CD14-positive monocyte (primary cell): ENCODE data around the gene KIAA0319L. TPM values are rescaled to one million over a fixed set of nuclear protein-coding genes. Genes with fewer than 3 reads are reported as not detected.
"Not testable (repeated sequence)": the region's sequence is repeated elsewhere in the genome, so short reads cannot be mapped to it uniquely, and the experiment has no call there.

Experiments
- DNase-seq, 3 donors: peaks; one replicate each; pipeline ENCODE4 v3.0.0-alpha.2; 2011 to 2022
- H2AFZ ChIP-seq: 2 replicates; pipeline ENCODE4 v1.6.0; 2012; ENCODE audit warnings: mild to moderate bottlenecking, low read depth, low read length, inconsistent platforms; ENCODE audit not compliant: insufficient read depth, poor library complexity, severe bottlenecking
- H3K27ac ChIP-seq, 2 donors: 1 replicate in 1 of 2; 2 replicates in 1 of 2; pipeline ENCODE4 v1.5.1; 2012 to 2013; ENCODE audit warnings: low read length in 2 of 2, control low read depth in 1 of 2, inconsistent platforms in 1 of 2, low read depth in 1 of 2, mild to moderate bottlenecking in 1 of 2
- H3K27me3 ChIP-seq, 2 donors: one replicate each; pipeline versions ENCODE4 v1.6.0 to v1.6.1; 2011 to 2013; ENCODE audit warnings: low read length in 2 of 2; ENCODE audit not compliant: control insufficient read depth in 2 of 2, insufficient read depth in 2 of 2
- H3K36me3 ChIP-seq, 2 donors: replicated peaks in 1 of 2; 1 replicate in 1 of 2; 2 replicates in 1 of 2; pipeline versions ENCODE4 v1.5.1 to v1.6.1; 2012 to 2013; ENCODE audit warnings: low read length in 2 of 2, control low read depth in 1 of 2, inconsistent platforms in 1 of 2, mild to moderate bottlenecking in 1 of 2; ENCODE audit not compliant: insufficient read depth in 2 of 2, control insufficient read depth in 1 of 2
- H3K4me1 ChIP-seq, 2 donors: 1 replicate in 1 of 2; 2 replicates in 1 of 2; pipeline versions ENCODE4 v1.5.1 to v1.6.1; 2012 to 2013; ENCODE audit warnings: low read length in 2 of 2, control low read depth in 1 of 2, inconsistent platforms in 1 of 2, mild to moderate bottlenecking in 1 of 2, moderate library complexity in 1 of 2; ENCODE audit not compliant: insufficient read depth in 2 of 2, control insufficient read depth in 1 of 2
- H3K4me2 ChIP-seq: replicated peaks from 2 replicates; pipeline ENCODE3; 2012; ENCODE audit warnings: low read length, moderate library complexity, mild to moderate bottlenecking; ENCODE audit not compliant: poor library complexity, severe bottlenecking; ENCODE audit errors: extremely low read depth
- H3K4me3 ChIP-seq, 3 experiments: fragments of 200-600 bp in 1 of 3; sonication (generic) in 1 of 3; replicated peaks in 1 of 3; 1 replicate in 2 of 3; 2 replicates in 1 of 3; pipeline ENCODE4 v1.5.1; 2011 to 2013; ENCODE audit warnings: low read length in 3 of 3, mild to moderate bottlenecking in 3 of 3, control low read depth in 2 of 3, low read depth in 2 of 3, inconsistent platforms in 1 of 3, moderate library complexity in 1 of 3
- H3K79me2 ChIP-seq: 2 replicates; pipeline ENCODE4 v1.6.0; 2012; ENCODE audit warnings: mild to moderate bottlenecking, control low read depth, inconsistent platforms, low read length, moderate library complexity; ENCODE audit not compliant: insufficient read depth
- H3K9ac ChIP-seq: 2 replicates; pipeline ENCODE4 v1.6.0; 2017; ENCODE audit warnings: low read length, mild to moderate bottlenecking; ENCODE audit not compliant: insufficient read depth, poor library complexity, severe bottlenecking
- H3K9me3 ChIP-seq, 2 donors: replicated peaks in 1 of 2; 1 replicate in 1 of 2; 2 replicates in 1 of 2; pipeline versions ENCODE4 v1.5.1 to v1.6.1; 2012 to 2013; ENCODE audit warnings: low read length in 2 of 2, control low read depth in 1 of 2; ENCODE audit not compliant: control insufficient read depth in 1 of 2, insufficient read depth in 1 of 2
- H4K20me1 ChIP-seq: 2 replicates; pipeline ENCODE4 v1.6.0; 2012; ENCODE audit warnings: mild to moderate bottlenecking, low read length, control low read depth, moderate library complexity; ENCODE audit not compliant: insufficient read depth
- H3K27ac Mint-ChIP-seq, 7 donors: one replicate each; pipeline ENCODE4 v1.8.0; 2020; ENCODE audit warnings: mild to moderate bottlenecking in 7 of 7, mixed read lengths in 7 of 7, moderate library complexity in 6 of 7, inconsistent platforms in 2 of 7
- H3K27me3 Mint-ChIP-seq, 3 donors: one replicate each; pipeline ENCODE4 v1.8.0; 2021 to 2022; ENCODE audit warnings: low read depth in 3 of 3, mild to moderate bottlenecking in 3 of 3, mixed read lengths in 3 of 3, moderate library complexity in 3 of 3, inconsistent platforms in 1 of 3
- H3K36me3 Mint-ChIP-seq, 2 donors: one replicate each; pipeline ENCODE4 v1.8.0; 2020; ENCODE audit warnings: mixed read lengths in 2 of 2, inconsistent platforms in 1 of 2, mild to moderate bottlenecking in 1 of 2
- H3K4me1 Mint-ChIP-seq: one replicate; pipeline ENCODE4 v1.8.0; 2020; ENCODE audit warnings: mild to moderate bottlenecking, mixed read lengths
- H3K4me3 Mint-ChIP-seq, 2 donors: one replicate each; pipeline ENCODE4 v1.8.0; 2020; ENCODE audit warnings: mild to moderate bottlenecking in 2 of 2, mixed read lengths in 2 of 2, moderate library complexity in 1 of 2
- H3K9me3 Mint-ChIP-seq, 7 donors: one replicate each; pipeline ENCODE4 v1.8.0; 2020 to 2022; ENCODE audit warnings: mixed read lengths in 7 of 7, mild to moderate bottlenecking in 6 of 7, moderate library complexity in 6 of 7, inconsistent platforms in 2 of 7
- CTCF ChIP-seq: fragments of 200-600 bp; IDR thresholded peaks from one replicate; pipeline ENCODE4 v1.8.0; 2022; ENCODE audit warnings: antibody characterized with exemption, mild to moderate bottlenecking
- WGBS: methylation state at CpG from one replicate; pipeline ENCODE4 v1.1.5; 2013; ENCODE audit warnings: missing lambda C conversion rate; ENCODE audit not compliant: insufficient coverage; 5-methylcytosine and 5-hydroxymethylcytosine counted together
- intact Hi-C, 2 donors: fragments of 100-400 bp; cut with micrococcal nuclease; formaldehyde crosslinking; loops; one replicate each; pipeline versions ENCODE4 v1.15.0 to v1.15.1; 2023
- polyA plus RNA-seq, 3 donors: library from polyadenylated mRNA; depleted of rRNA in 1 of 3; unstranded in 2 of 3; stranded (reverse) in 1 of 3; fragments of 300-500 nt in 2 of 3; fragments of >200 nt in 1 of 3; fragmentation: Illumina TruSeq in 2 of 3; gene quantifications; 1 replicate in 2 of 3; 2 replicates in 1 of 3; pipeline ENCODE4 v1.2.3, GENCODE V29; 2012 to 2021

Gene KIAA0319L
- polyA plus RNA-seq, 3 donors, result 20.6 to 75.3 (median 28.6) TPM

DNA sequence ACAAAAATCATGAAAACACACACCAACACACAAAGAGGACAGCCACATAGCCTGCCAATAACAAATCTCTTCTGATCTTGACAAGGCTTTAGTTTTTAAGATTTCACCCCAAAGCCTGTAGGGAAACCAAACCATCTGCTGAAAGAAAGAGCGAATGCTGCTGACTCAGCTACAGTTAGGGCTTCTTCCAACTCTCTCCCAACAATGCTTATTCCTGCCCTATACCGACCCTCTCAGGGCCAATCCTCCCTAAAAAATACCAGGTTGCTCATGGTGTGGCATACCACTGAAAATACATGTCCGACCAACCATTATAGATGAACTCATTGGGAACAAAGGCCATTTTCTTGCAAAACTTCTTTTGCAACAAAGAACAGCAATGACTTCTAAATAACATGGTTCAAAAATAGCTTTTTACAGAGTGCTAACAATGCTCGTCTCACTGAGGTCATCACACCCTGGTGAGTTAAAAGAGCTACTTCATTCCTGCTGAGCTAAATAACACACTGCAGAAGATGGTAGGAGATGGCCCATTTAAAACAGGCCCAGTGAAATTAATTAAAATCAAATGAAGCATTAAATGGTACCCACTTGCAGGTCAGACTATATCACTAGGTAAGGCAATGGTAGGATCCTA is 86.1 kb downstream of the KIAA0319L start:
- Histone ChIP-seq H3K27ac (no peak overlapping the region), H2AFZ (no peak overlapping the region), H3K27me3 (no peaks in the 10 kb centered on the region), H3K4me3 (no peak overlapping the region), H3K9ac (no peak overlapping the region), H4K20me1 (no peaks in the 10 kb centered on the region), H3K79me2 (no peaks in the 10 kb centered on the region), H3K9me3 (no peaks in the 10 kb centered on the region), H3K36me3 (peaks cover 54 to 91% of the 10 kb centered on the region in 2 donors), H3K4me1 (no peaks in the 10 kb centered on the region), H3K4me2 (no peak overlapping the region)
- Mint-ChIP-seq H3K27me3 (no peaks in the 10 kb centered on the region), H3K36me3 (peaks cover 69 to 91% of the 10 kb centered on the region in 2 donors), H3K4me1 (peaks cover 3% of the 10 kb centered on the region), H3K9me3 (peaks cover 0 to 2% (median 0%) of the 10 kb centered on the region in 7 donors), H3K4me3 (no peak overlapping the region), H3K27ac (no peak overlapping the region)
- no peak for DNase-seq
- WGBS, result 100% methylated on average over 3 of the region's 4 CpGs
- intact Hi-C loops, result no loop called here
- TF ChIP-seq CTCF, result no peak

DNA sequence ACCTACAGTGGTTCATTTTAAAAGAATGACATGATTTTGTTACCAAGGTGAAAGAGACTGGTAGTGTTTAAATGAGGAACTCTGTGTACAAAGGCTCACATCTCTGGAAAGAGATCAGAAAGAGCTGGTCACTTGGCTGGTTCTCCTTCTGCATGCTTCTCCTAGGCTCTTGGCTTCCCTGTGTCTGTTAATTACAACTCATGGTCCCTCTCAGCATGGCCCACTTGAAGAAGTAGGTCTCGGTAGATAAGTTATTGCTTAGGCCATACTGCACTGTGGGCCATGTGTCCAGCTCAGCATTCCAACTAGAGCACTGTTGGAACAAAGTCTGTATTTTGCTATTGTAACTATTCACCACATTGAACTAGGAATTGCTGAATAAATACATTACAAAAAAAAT is 91.1 kb downstream of the KIAA0319L start:
- H3K36me3 Mint-ChIP-seq, result peaks cover 85 to 97% of the 10 kb centered on the region in 2 donors
- H3K4me1 ChIP-seq, result no peaks in the 10 kb centered on the region

DNA sequence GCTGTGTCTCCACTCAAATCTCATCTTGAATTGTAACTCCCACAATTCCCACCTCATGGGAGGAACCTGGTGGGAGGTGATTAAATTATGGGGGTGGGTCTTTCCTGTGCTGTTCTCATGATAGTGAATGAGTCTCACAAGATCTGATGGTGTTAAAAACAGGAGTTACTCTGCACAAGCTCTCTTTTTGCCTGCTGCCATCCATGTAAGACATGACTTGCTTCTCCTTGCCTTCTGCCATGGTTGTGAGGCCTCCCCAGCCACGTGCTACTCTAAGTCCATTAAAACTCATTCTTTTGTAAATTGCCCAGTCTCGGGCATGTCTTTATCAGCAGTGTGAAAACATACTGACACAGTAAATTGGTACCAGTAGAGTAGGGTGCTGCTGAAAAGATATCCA is 93.5 kb downstream of the KIAA0319L start:
- H3K4me1 ChIP-seq, DNase-seq, H3K79me2 ChIP-seq, H4K20me1 ChIP-seq, intact Hi-C loops, H3K27me3 Mint-ChIP-seq, H3K9ac ChIP-seq, H3K9me3 ChIP-seq, H3K27ac ChIP-seq, H3K4me3 ChIP-seq, H2AFZ ChIP-seq, H3K27me3 ChIP-seq, H3K4me1 Mint-ChIP-seq, H3K4me2 ChIP-seq, H3K4me3 Mint-ChIP-seq: not testable (repeated sequence)
- WGBS, result no CpG with 5 or more reads among the region's 2 CpGs
- peak overlapping the region in 1 of 7 donors; percentile 22 for H3K27ac Mint-ChIP-seq
- peaks cover 82 to 91% of the 10 kb centered on the region in 2 donors for H3K36me3 Mint-ChIP-seq
- H3K36me3 ChIP-seq, result peaks cover 54 to 96% of the 10 kb centered on the region in 2 donors
- H3K9me3 Mint-ChIP-seq, result peaks cover 5 to 13% (median 7%) of the 10 kb centered on the region in 7 donors

More for the DNA sequence above, 91.1 kb downstream of the KIAA0319L start:
- Mint-ChIP-seq H3K27ac (peak overlapping the region in 1 of 7 donors; percentile 6), H3K9me3 (peaks cover 5 to 13% (median 7%) of the 10 kb centered on the region in 7 donors), H3K4me1 (peaks cover 3% of the 10 kb centered on the region), H3K27me3 (no peaks in the 10 kb centered on the region), H3K4me3 (no peak overlapping the region)
- DNase-seq, result no peak
- H3K36me3 ChIP-seq, result peaks cover 62 to 96% of the 10 kb centered on the region in 2 donors
- no peak overlapping the region for H3K9ac ChIP-seq
- H2AFZ ChIP-seq, result no peak overlapping the region
- intact Hi-C loops, result no loop called here
- no peaks in the 10 kb centered on the region for H3K27me3 ChIP-seq
- WGBS, result 100% methylated on average over 1 of the region's 1 CpG
- H4K20me1 ChIP-seq, result no peaks in the 10 kb centered on the region
- H3K79me2 ChIP-seq, result no peaks in the 10 kb centered on the region
- H3K4me3 ChIP-seq, result no peak overlapping the region
- H3K9me3 ChIP-seq, result peaks cover 6 to 8% of the 10 kb centered on the region in 2 donors
- no peak overlapping the region for H3K4me2 ChIP-seq
- no peak for TF ChIP-seq CTCF
- peak overlapping the region in 1 of 2 donors; percentile 51 for H3K27ac ChIP-seq
